Measurements from ENCODE around the gene PLXDC2.

The PLXDC2 gene

DNA sequence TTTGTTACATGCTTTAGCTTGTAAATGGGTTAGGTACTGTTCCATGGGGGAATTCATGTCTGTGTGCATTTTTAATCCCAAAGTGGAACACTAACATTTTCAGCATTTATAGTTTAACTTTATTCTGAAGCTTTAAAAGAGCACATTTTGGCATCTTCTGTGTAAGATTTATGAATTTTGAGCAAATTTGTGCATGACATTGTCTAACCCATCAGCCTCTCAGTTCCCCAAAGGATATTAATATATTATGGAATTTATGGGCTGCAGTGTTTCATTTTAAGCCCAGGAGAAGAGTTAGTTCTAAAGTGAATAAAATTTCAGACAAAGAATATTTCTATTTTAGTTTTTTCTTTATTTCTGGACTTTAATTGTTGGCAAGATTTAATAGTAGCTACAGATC, 421.4 kb downstream of the PLXDC2 start:
- no peak for TF ChIP-seq CTCF (IDR thresholded peaks at IDR 0.05; ENCODE audit: extremely low read depth, missing control alignments)
- DNase-seq (ENCODE audit: low spot score): no peak

DNA sequence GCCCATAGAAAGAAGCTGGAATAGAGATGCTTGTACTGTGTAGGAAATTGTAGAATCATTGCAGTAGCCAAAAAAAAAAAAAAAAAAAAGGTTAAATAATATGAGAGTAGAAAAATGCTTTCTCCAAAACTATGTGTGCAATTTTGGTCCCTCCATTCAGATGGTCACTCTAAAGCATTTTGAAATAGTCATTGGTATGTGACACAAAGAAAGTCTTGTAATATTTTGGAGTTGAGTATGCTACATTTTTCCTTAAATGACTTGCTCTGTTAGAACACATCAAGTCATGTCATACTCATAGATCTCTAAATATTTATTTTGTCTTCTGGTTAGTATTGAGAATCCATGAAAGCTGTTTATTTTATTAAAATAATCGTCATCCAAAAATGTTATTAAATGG, 424.4 kb downstream of the PLXDC2 start:
- DNase-seq (ENCODE audit: low spot score): no peak
- no peak for TF ChIP-seq CTCF (IDR thresholded peaks at IDR 0.05; ENCODE audit: extremely low read depth, missing control alignments)

GRCh38 chr10:20247454-20247853, 431.2 kb downstream of the PLXDC2 start:
- TF ChIP-seq CTCF (IDR thresholded peaks at IDR 0.05; ENCODE audit: extremely low read depth, missing control alignments): no peak
- DNase-seq (ENCODE audit: low spot score): no peak

DNA sequence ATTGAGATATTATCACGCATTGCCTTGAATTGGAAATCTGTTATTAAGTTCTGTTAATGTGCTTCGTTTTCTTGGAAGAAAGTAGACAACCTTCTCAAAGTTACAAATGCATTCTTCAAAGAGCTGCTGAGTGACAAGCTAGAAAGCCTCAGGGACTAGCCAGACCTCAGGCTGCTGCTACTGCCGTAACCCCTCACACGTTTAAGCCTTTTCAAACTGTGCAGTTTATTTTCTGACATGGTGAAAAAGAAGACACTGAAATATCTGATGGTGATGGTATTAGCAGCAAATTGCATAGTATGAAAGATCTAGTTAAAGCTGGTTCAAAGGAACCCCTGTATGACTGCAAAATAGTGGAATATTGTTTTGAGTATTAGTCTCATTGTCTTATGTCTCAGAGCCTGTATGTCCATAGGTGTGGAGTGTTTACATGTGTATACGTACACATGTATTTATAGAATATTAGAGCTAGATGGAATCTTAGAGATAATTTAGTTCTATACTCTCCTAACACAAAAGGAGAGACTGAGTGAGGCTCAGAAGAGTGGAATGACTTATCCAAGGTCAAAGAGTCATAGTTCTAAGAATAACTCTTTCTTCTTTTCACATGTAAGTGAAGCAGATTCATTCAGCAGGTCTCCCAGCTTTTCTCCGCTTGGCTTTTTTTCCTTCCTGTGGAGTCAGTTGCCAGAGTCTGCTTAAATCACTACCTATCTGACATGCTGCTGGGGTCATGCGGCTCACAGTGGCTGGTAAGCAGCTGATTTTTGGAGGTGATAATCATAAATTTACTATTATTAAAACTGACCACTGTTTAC, 431.9 kb downstream of the PLXDC2 start:
- TF ChIP-seq CTCF (IDR thresholded peaks at IDR 0.05; ENCODE audit: extremely low read depth, missing control alignments): no peak
- DNase-seq (ENCODE audit: low spot score): no peak

DNA sequence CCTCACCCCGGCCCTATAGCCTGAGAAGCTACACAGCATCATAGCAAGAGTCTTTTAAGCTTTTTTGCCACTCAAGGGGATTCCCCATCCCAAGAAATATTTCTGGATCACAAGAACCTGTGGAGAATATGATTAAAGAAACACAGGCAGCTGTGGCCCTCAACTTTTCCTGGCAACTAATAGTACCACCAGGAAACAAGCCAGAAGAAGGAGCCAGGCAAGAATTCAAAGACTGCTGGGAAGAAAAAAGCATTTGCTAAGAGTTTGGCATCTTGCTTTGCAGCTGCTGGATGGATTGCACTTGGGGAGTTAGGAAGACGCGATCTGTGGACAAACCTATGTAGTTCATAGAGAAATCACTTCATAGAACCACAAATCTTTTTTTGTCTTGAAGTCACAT, 437.8 kb downstream of the PLXDC2 start:
- no peak for DNase-seq (ENCODE audit: low spot score)
- TF ChIP-seq CTCF (IDR thresholded peaks at IDR 0.05; ENCODE audit: extremely low read depth, missing control alignments): no peak

GRCh38 chr10:20254497-20254896, 438.3 kb downstream of the PLXDC2 start:
- DNase-seq (ENCODE audit: low spot score): no peak
- no peak for TF ChIP-seq CTCF (IDR thresholded peaks at IDR 0.05; ENCODE audit: extremely low read depth, missing control alignments)

DNA sequence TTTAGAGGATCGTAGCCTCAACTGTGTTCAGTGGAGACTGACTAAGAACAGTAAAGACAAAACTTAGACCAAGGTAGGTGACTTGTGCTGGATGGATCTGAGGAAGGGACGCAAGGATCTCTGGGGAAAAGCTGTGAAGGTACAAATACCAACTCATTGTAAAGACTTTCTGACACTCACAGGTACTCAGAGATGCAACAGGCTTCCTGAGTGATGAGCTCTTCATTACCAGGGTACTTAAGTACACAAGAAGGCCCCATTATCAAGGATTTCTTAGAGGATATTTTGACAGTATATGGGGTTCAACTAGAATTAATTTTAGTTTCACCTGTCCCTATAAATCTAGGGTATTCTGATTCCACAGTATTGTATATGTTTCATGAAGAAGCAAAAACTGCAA, 440.7 kb downstream of the PLXDC2 start:
- no peak for TF ChIP-seq CTCF (IDR thresholded peaks at IDR 0.05; ENCODE audit: extremely low read depth, missing control alignments)
- no peak for DNase-seq (ENCODE audit: low spot score)
